GM12878 (cell line): ENCODE measurements around the gene UBXN7. TPM values are rescaled to one million over a fixed set of nuclear protein-coding genes. Genes with fewer than 3 reads are reported as not detected.
"Not testable (repeated sequence)": the region's sequence is repeated elsewhere in the genome, so short reads cannot be mapped to it uniquely, and the experiment has no call there.

Experiments used
- ATAC-seq: fragments of 200-7000 bp; cut with Tn5 transposase; 3 replicates; pipeline ENCODE4 v1.9.1; 2020; ENCODE audit warnings: mild to moderate bottlenecking, moderate library complexity
- BruUV-seq: library from RNA; stranded (reverse); fragments of 400-500 nt; replicated peaks from 2 replicates; lab custom pipeline; 2021; lab: Mats Ljungman, UMichigan
- CTCF ChIA-PET: fragments of 300-600 bp; sonication (Branson Sonifier 250); formaldehyde crosslinking; extraction: SDS; loops from one replicate; lab custom pipeline; 2021; ENCODE audit warnings: inconsistent platforms; lab: Yijun Ruan, JAX
- POLR2A ChIA-PET: fragments of 350-600 bp; formaldehyde crosslinking; extraction: SDS; loops from one replicate; lab custom pipeline; 2021; ENCODE audit warnings: inconsistent platforms; lab: Charles Lee
- RAD21 ChIA-PET: fragments of 300-600 bp; sonication (Branson Sonifier 250); formaldehyde crosslinking; loops from one replicate; lab custom pipeline; 2023; ENCODE audit warnings: antibody characterized with exemption; ENCODE audit not compliant: unreplicated experiment; lab: Charles Lee
- SMC1A ChIA-PET: fragments of 300-600 bp; sonication (Branson Sonifier 250); formaldehyde crosslinking; loops from one replicate; lab custom pipeline; 2023; ENCODE audit not compliant: unreplicated experiment, uncharacterized antibody; lab: Charles Lee
- DNase-seq: peaks from one replicate; pipeline ENCODE4 v3.0.0-alpha.2; 2011; ENCODE audit warnings: low read depth, low spot score
- FAIRE-seq: peaks from 3 replicates; lab custom pipeline; 2011; peaks lifted over from hg19 to GRCh38; lab: Jason Lieb, UNC
- H2AFZ ChIP-seq: 2 replicates; pipeline ENCODE4 v1.6.0; 2011; ENCODE audit warnings: low read depth, low read length, control low read depth; ENCODE audit not compliant: control insufficient read depth
- H3K27ac ChIP-seq: 2 replicates; pipeline ENCODE4 v1.5.1; 2011; ENCODE audit warnings: control low read depth; ENCODE audit not compliant: control insufficient read depth, insufficient read depth
- H3K27me3 ChIP-seq, 2 experiments: replicated peaks in 1 of 2; 2 replicates each; pipeline versions ENCODE4 v1.6.0 to v1.6.1; 2011; ENCODE audit warnings: low read length in 1 of 2; ENCODE audit not compliant: control insufficient read depth in 2 of 2, insufficient read depth in 2 of 2
- H3K36me3 ChIP-seq, 2 experiments: 2 replicates each; pipeline ENCODE4 v1.5.1; 2011; ENCODE audit warnings: low read length in 1 of 2; ENCODE audit not compliant: control insufficient read depth in 2 of 2, insufficient read depth in 2 of 2
- H3K4me1 ChIP-seq: 2 replicates; pipeline ENCODE4 v1.6.1; 2011; ENCODE audit warnings: mild to moderate bottlenecking, low read length, moderate library complexity, mixed read lengths; ENCODE audit not compliant: control insufficient read depth, insufficient read depth
- H3K4me2 ChIP-seq: 2 replicates; pipeline ENCODE4 v1.6.0; 2011; ENCODE audit warnings: control low read depth; ENCODE audit not compliant: control insufficient read depth, insufficient read depth
- H3K4me3 ChIP-seq: fragments of 200-600 bp; sonication (generic); 2 replicates; pipeline ENCODE4 v1.5.1; 2016
- H3K79me2 ChIP-seq: 2 replicates; pipeline ENCODE4 v1.6.0; 2011; ENCODE audit warnings: low read length; ENCODE audit not compliant: control insufficient read depth, insufficient read depth
- H3K9ac ChIP-seq: 2 replicates; pipeline ENCODE4 v1.8.0; 2011; ENCODE audit warnings: low read length, control low read depth, mixed read lengths; ENCODE audit not compliant: control insufficient read depth, insufficient read depth
- H3K9me3 ChIP-seq: replicated peaks from 3 replicates; pipeline ENCODE4 v1.5.1; 2011; ENCODE audit warnings: mild to moderate bottlenecking, low read length; ENCODE audit not compliant: control insufficient read depth, insufficient read depth
- H4K20me1 ChIP-seq: 2 replicates; pipeline ENCODE4 v1.6.0; 2011; ENCODE audit not compliant: control insufficient read depth, insufficient read depth
- WGBS: methylation state at CpG from one replicate; pipeline ENCODE4 v1.1.6; 2016; ENCODE audit warnings: low lambda C conversion rate; ENCODE audit not compliant: insufficient replicate concordance, insufficient coverage; ENCODE audit errors: missing lambda C conversion rate; 5-methylcytosine and 5-hydroxymethylcytosine counted together
- in situ Hi-C: fragments of 300-500 bp; cut with MboI; formaldehyde crosslinking; loops from 9 replicates; pipeline ENCODE4 v1.14.3; 2018; ENCODE audit warnings: mixed read lengths
- intact Hi-C: fragments of 100-400 bp; cut with micrococcal nuclease; formaldehyde crosslinking; loops from one replicate; pipeline ENCODE4 v1.14.2; 2022; ENCODE audit not compliant: unreplicated experiment
- polyA plus RNA-seq, 11 experiments: library from polyadenylated mRNA; depleted of rRNA in 4 of 11; unstranded in 6 of 11; stranded (reverse) in 5 of 11; fragments of >200 nt; fragmentation: Nextera tagmentation in 4 of 11; fragmentation: Illumina TruSeq in 1 of 11; extraction: Ambion mirVana in 4 of 11; extraction: Trizol in 1 of 11; gene quantifications; 1 replicate in 1 of 11; 2 replicates in 10 of 11; pipeline versions ENCODE4 v1.2.1 to v1.2.3, GENCODE V29; 2011 to 2016; ENCODE audit warnings: inconsistent platforms in 2 of 11, missing spikeins in 2 of 11, low read depth in 1 of 11
- total RNA-seq, 4 experiments: library from RNA; depleted of rRNA in 3 of 4; stranded (reverse); fragments of >200 nt in 3 of 4; fragmentation: Illumina TruSeq in 1 of 4; extraction: Trizol in 1 of 4; gene quantifications; 2 replicates each; pipeline versions ENCODE4 v1.2.1 to v1.2.3, GENCODE V29; 2013 to 2021

Gene UBXN7
- total and polyA plus RNA-seq, 10 of the 15 experiments (the other 5 are each of a cell fraction or from before 2014, with no cell fraction given): 4.8 to 78.4 (median 24.9) TPM

GRCh38 chr3:196314086-196314485, 118.1 kb downstream of the UBXN7 start:
- H3K36me3 ChIP-seq, H3K27ac ChIP-seq, H2AFZ ChIP-seq, H3K9ac ChIP-seq, H3K4me1 ChIP-seq, intact Hi-C loops, BruUV-seq, H4K20me1 ChIP-seq, ATAC-seq, H3K9me3 ChIP-seq, H3K4me2 ChIP-seq, DNase-seq, SMC1A ChIA-PET, H3K4me3 ChIP-seq, in situ Hi-C loops, H3K27me3 ChIP-seq, FAIRE-seq: not testable (repeated sequence)
- ChIA-PET POLR2A (interaction anchor here (0.9 kb wide), 1 partner anchor 8 kb away, joined by 4 read pairs; no protein-coding TSS in a partner anchor), RAD21 (interaction anchor here (1.3 kb wide), 1 partner anchor 209 kb away, joined by 3 read pairs; no protein-coding TSS in a partner anchor), CTCF (interaction anchor here (0.7 kb wide), 1 partner anchor 93 kb away, joined by 4 read pairs; no protein-coding TSS in a partner anchor)
- 95% methylated on average over 7 of the region's 7 CpGs for WGBS
- H3K79me2 ChIP-seq: peaks cover 16% of the 10 kb centered on the region

GRCh38 chr3:196302960-196303359, 129.3 kb downstream of the UBXN7 start:
- H3K4me3 ChIP-seq, DNase-seq, BruUV-seq, in situ Hi-C loops, RAD21 ChIA-PET, H3K79me2 ChIP-seq, SMC1A ChIA-PET, H3K9ac ChIP-seq, intact Hi-C loops, FAIRE-seq, H3K4me2 ChIP-seq, H3K27me3 ChIP-seq, H3K36me3 ChIP-seq, ATAC-seq, CTCF ChIA-PET, H4K20me1 ChIP-seq, H3K9me3 ChIP-seq, H3K27ac ChIP-seq, H2AFZ ChIP-seq, H3K4me1 ChIP-seq: not testable (repeated sequence)
- POLR2A ChIA-PET: interaction anchor here (0.6 to 0.8 kb wide), 3 partner anchors 12 to 30 kb away, joined by 3 read pairs; no protein-coding TSS in a partner anchor
- WGBS: 98% methylated on average over 8 of the region's 8 CpGs
